Measurements from ENCODE around the gene SLC12A8.
A peak's percentile ranks its signal among the peaks of the same experiment; 100 is the strongest.

The SLC12A8 gene

DNA sequence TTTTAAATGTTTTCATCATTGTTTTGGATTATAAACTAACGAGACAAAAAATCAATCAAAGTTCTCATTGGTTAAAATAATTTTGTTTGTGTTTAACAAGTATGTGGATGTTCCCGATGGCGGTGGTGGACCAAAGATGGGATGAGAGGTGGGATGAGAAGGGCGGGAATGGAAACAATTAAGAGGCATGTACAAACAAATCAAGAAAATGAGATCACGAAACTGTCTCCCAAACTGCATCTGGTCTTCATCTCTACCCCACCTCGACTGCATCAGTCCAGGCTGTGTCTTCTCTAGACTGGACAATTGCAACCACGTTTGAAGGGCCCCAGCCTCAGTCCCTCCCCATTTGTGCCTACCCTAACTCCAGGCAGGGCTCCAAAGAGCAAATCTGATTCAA, 56.1 kb downstream of the SLC12A8 start:
- TF ChIP-seq CTCF (IDR thresholded peaks at IDR 0.05) = no peak
- DNase-seq (ENCODE audit: low spot score) = no peak
- H3K27ac ChIP-seq = no peak overlapping the region
- H3K4me3 ChIP-seq = no peak overlapping the region

GRCh38 chr3:125154800-125155269, 57.7 kb downstream of the SLC12A8 start:
- no peak overlapping the region for H3K27ac ChIP-seq
- no peak overlapping the region for H3K4me3 ChIP-seq
- TF ChIP-seq CTCF (IDR thresholded peaks at IDR 0.05) = no peak
- DNase-seq (ENCODE audit: low spot score) = no peak

DNA sequence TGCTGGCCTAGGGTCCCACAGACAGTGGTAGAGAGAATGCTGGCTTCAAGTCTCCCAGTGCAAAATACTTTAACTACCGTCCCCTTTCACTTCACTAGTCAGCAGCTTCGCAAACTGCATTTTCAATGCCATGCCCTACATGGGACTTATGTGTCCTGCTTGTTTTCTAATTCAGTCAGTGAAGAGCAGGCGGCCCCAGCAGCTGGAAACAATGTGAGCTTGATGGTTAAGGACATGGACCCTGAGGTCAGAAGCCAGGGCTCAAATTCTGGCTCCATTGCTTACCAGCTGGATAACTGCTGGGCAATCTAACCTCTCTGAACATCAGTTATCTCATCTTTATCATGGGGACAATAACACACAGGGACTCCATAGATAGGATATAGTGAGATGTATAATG, 58.4 kb downstream of the SLC12A8 start:
- no peak for TF ChIP-seq CTCF (IDR thresholded peaks at IDR 0.05)
- DNase-seq (ENCODE audit: low spot score) = no peak
- no peak overlapping the region for H3K27ac ChIP-seq
- no peak overlapping the region for H3K4me3 ChIP-seq

- DNase-seq (ENCODE audit: low spot score) = no peak
- Histone ChIP-seq H3K27ac (no peak overlapping the region), H3K4me3 (no peak overlapping the region)
- TF ChIP-seq CTCF (IDR thresholded peaks at IDR 0.05) = no peak
Observed at GRCh38 chr3:125152951-125153350, 59.6 kb downstream of the SLC12A8 start.

- DNase-seq (ENCODE audit: low spot score) = no peak
- H3K27ac ChIP-seq = peak overlapping the region; percentile 49 to 50
- peak overlapping the region; percentile 7 for H3K4me3 ChIP-seq
- no peak for TF ChIP-seq CTCF (IDR thresholded peaks at IDR 0.05)
Observed at GRCh38 chr3:125151916-125152315, 60.6 kb downstream of the SLC12A8 start.

- no peak for DNase-seq (ENCODE audit: low spot score)
- Histone ChIP-seq H3K4me3 (peak overlapping the region; percentile 7), H3K27ac (peak overlapping the region; percentile 49 to 50)
- TF ChIP-seq CTCF (IDR thresholded peaks at IDR 0.05) = no peak
Observed at GRCh38 chr3:125151442-125151817, 61.1 kb downstream of the SLC12A8 start.

GRCh38 chr3:125150525-125151441, 61.8 kb downstream of the SLC12A8 start:
- Histone ChIP-seq H3K27ac (peak overlapping the region in 1 of 2 donors; percentile 49), H3K4me3 (peak overlapping the region; percentile 7)
- DNase-seq (ENCODE audit: low spot score) = no peak
- no peak for TF ChIP-seq CTCF (IDR thresholded peaks at IDR 0.05)

All from coronary artery (tissue), 2 donors.